Gastroesophageal sphincter (tissue), 4 donors: ENCODE data around the gene CNTRL. TPM values are rescaled to one million over a fixed set of nuclear protein-coding genes. Genes with fewer than 3 reads are reported as not detected.
A peak's percentile ranks its signal among the peaks of the same experiment; 100 is the strongest.

Experiments used
- ATAC-seq: fragments of 150-250 bp; one replicate; pipeline ENCODE4 v1.9.1; 2016; ENCODE audit warnings: mild to moderate bottlenecking, moderate library complexity
- H3K27ac ChIP-seq, 4 donors: fragments of 200-600 bp; sonication (generic) in 3 of 4; 1 replicate in 3 of 4; 2 replicates in 1 of 4; pipeline ENCODE4 v1.5.1; 2016 to 2019
- H3K27me3 ChIP-seq: fragments of 200-600 bp; sonication (generic); one replicate; pipeline ENCODE4 v1.5.1; 2019
- H3K36me3 ChIP-seq, 2 donors: fragments of 200-600 bp; sonication (generic); one replicate each; pipeline ENCODE4 v1.5.1; 2019; ENCODE audit warnings: control low read depth in 1 of 2
- H3K4me1 ChIP-seq, 3 donors: fragments of 200-600 bp; sonication (generic); 1 replicate in 2 of 3; 2 replicates in 1 of 3; pipeline ENCODE4 v1.5.1; 2016 to 2019; ENCODE audit warnings: control low read depth in 2 of 3
- H3K4me3 ChIP-seq, 2 donors: fragments of 200-600 bp; sonication (generic); one replicate each; pipeline ENCODE4 v1.5.1; 2019; ENCODE audit warnings: mild to moderate bottlenecking in 1 of 2, moderate library complexity in 1 of 2
- H3K9me3 ChIP-seq, 3 donors: fragments of 200-600 bp; sonication (generic); one replicate each; pipeline ENCODE4 v1.5.1; 2017 to 2019; ENCODE audit warnings: control low read depth in 2 of 3
- CTCF ChIP-seq, 4 experiments: fragments of 200-600 bp in 2 of 4; fragments of 450-650 bp in 2 of 4; sonication (generic) in 1 of 4; IDR thresholded peaks; one replicate each; pipeline ENCODE4 v1.5.1; 2017 to 2019; ENCODE audit warnings: antibody characterized with exemption in 4 of 4, mild to moderate bottlenecking in 2 of 4, moderate library complexity in 2 of 4
- EP300 ChIP-seq: sonication (generic); formaldehyde crosslinking; IDR thresholded peaks from one replicate; pipeline ENCODE4 v1.6.1; 2017; ENCODE audit warnings: antibody characterized with exemption, mild to moderate bottlenecking
- POLR2A ChIP-seq, 2 donors: fragments of 450-650 bp; IDR thresholded peaks; one replicate each; pipeline ENCODE4 v1.6.1; 2017; ENCODE audit warnings: antibody characterized with exemption in 2 of 2, mild to moderate bottlenecking in 2 of 2, moderate library complexity in 1 of 2
- POLR2AphosphoS5 ChIP-seq: sonication (generic); formaldehyde crosslinking; IDR thresholded peaks from one replicate; pipeline ENCODE4 v1.6.1; 2017; ENCODE audit warnings: antibody characterized with exemption
- WGBS, 2 donors: methylation state at CpG; one replicate each; pipeline ENCODE4 v1.1.5; 2018; ENCODE audit warnings: low coverage in 1 of 2; 5-methylcytosine and 5-hydroxymethylcytosine counted together
- total RNA-seq, 4 donors: library from RNA; depleted of rRNA; stranded (reverse); fragments of >200 nt; gene quantifications; one replicate each; pipeline ENCODE4 v1.1.0, GENCODE V29; 2016

The CNTRL gene
- total RNA-seq, 4 donors from 2014 or later = 7.3 to 18.7 (median 16.9) TPM

- ATAC-seq = no peak
- 4 to 19% methylated on average over 4 of the region's 4 CpGs for WGBS, 2 donors
- Histone ChIP-seq H3K4me3 (peak overlapping the region; percentile 80 to 86), H3K36me3 (no peaks in the 10 kb centered on the region), H3K4me1 (peaks cover 27 to 58% (median 36%) of the 10 kb centered on the region in 3 donors), H3K9me3 (no peaks in the 10 kb centered on the region), H3K27ac (peak overlapping the region in 3 of 4 donors; percentile 92 to 97 (median 96)), H3K27me3 (no peaks in the 10 kb centered on the region)
- TF ChIP-seq CTCF (IDR thresholded peaks at IDR 0.05) (no peak), EP300 (no peak), POLR2A (IDR thresholded peaks at IDR 0.05) (no peak), POLR2AphosphoS5 (no peak)
These were observed 125.6 kb downstream of the CNTRL start for GRCh38 chr9:121200356-121200755.

GRCh38 chr9:121201045-121201737 is 126.4 kb downstream of the CNTRL start:
- no CpG with 5 or more reads among the region's 81 CpGs for WGBS, 2 donors
- ATAC-seq = peak; percentile 52
- Histone ChIP-seq H3K27ac (peak overlapping the region; percentile 86 to 97 (median 94)), H3K36me3 (no peaks in the 10 kb centered on the region), H3K4me3 (peak overlapping the region; percentile 80 to 86), H3K9me3 (no peaks in the 10 kb centered on the region), H3K4me1 (peaks cover 22 to 50% (median 34%) of the 10 kb centered on the region in 3 donors), H3K27me3 (no peaks in the 10 kb centered on the region)
- TF ChIP-seq POLR2A (IDR thresholded peaks at IDR 0.05) = no peak
- peak in 1 of 4 experiments; percentile 5 for TF ChIP-seq CTCF (IDR thresholded peaks at IDR 0.05)

- 10% methylated on average over 10 of the region's 55 CpGs; no CpG with 5 or more reads in 1 of the 2 donors for WGBS, 2 donors
- no peaks in the 10 kb centered on the region for H3K27me3 ChIP-seq
- ATAC-seq = peak; percentile 98
- no peaks in the 10 kb centered on the region for H3K36me3 ChIP-seq
- H3K9me3 ChIP-seq = no peaks in the 10 kb centered on the region
- H3K27ac ChIP-seq = peak within 1 kb of the TSS; percentile 86 to 97 (median 94)
- H3K4me1 ChIP-seq = peaks cover 20 to 42% (median 27%) of the 10 kb centered on the region in 3 donors
- TF ChIP-seq CTCF (IDR thresholded peaks at IDR 0.05) = peak; percentile 25 to 62 (median 58)
- peak; percentile 76 for TF ChIP-seq POLR2AphosphoS5
- TF ChIP-seq POLR2A (IDR thresholded peaks at IDR 0.05) = peak; percentile 51 to 56
- no peak for TF ChIP-seq EP300
- peak within 1 kb of the TSS; percentile 80 to 86 for H3K4me3 ChIP-seq
These were observed 127.2 kb downstream of the CNTRL start, which contains the start of gene RAB14 for GRCh38 chr9:121201738-121202533. Gene RAB14, minus strand, starts transcription at chr9:121201869. Its CDS starts 8,457 bp downstream, at chr9:121193412.

GRCh38 chr9:121204121-121204520 is 129.4 kb downstream of the CNTRL start:
- Histone ChIP-seq H3K4me1 (peaks cover 3 to 21% (median 15%) of the 10 kb centered on the region in 3 donors), H3K4me3 (no peak overlapping the region), H3K27me3 (no peaks in the 10 kb centered on the region), H3K36me3 (no peaks in the 10 kb centered on the region), H3K9me3 (no peaks in the 10 kb centered on the region), H3K27ac (no peak overlapping the region)
- ATAC-seq = no peak
- TF ChIP-seq CTCF (IDR thresholded peaks at IDR 0.05) (no peak), EP300 (no peak), POLR2AphosphoS5 (no peak), POLR2A (IDR thresholded peaks at IDR 0.05) (no peak)
- WGBS, 2 donors = 62 to 69% methylated on average over 2 of the region's 2 CpGs
